ENCODE measurements around the gene NCBP1.

NCBP1 gene

GRCh38 chr9:97592126-97592525 lies 41.5 kb upstream of the NCBP1 start:
- WGBS, 2 donors (ENCODE audit: extremely low coverage in 2 of 2, insufficient read length in 2 of 2, insufficient replicate concordance in 1 of 2): no CpG with 5 or more reads among the region's 1 CpG
- H3K18ac ChIP-seq (ENCODE audit: low read length): no peak overlapping the region

GRCh38 chr9:97593960-97594359 lies 39.7 kb upstream of the NCBP1 start:
- Histone ChIP-seq H3K4me2 (ENCODE audit: insufficient read depth, low read length, poor library complexity, severe bottlenecking) (no peak overlapping the region), H2AFZ (ENCODE audit: low read length) (no peak overlapping the region), H4K8ac (ENCODE audit: low read depth, low read length) (no peak overlapping the region), H3K4ac (ENCODE audit: low read length) (no peak overlapping the region), H3K27me3 (ENCODE audit: control insufficient read depth in 3 of 3, insufficient read depth in 3 of 3, low read depth in 1 of 3, low read length in 3 of 3) (peaks cover 0 to 8% (median 3%) of the 10 kb centered on the region in 3 experiments), H3K9me3 (replicated peaks in 1 of 2; ENCODE audit: control insufficient read depth in 2 of 2, insufficient read depth in 1 of 2, low read depth in 1 of 2, low read length in 2 of 2) (no peaks in the 10 kb centered on the region), H3K9ac (ENCODE audit: low read depth, low read length, poor library complexity) (no peak overlapping the region), H3K36me3 (replicated peaks in 1 of 2; ENCODE audit: control insufficient read depth in 2 of 2, insufficient read depth in 2 of 2, low read length in 2 of 2) (no peaks in the 10 kb centered on the region), H4K91ac (ENCODE audit: low read depth, low read length, poor library complexity) (no peak overlapping the region), H3K23ac (ENCODE audit: low read depth, low read length, poor library complexity) (no peak overlapping the region), H3K14ac (ENCODE audit: low read length) (no peak overlapping the region), H2BK15ac (ENCODE audit: low read length) (no peak overlapping the region), H2BK120ac (ENCODE audit: low read depth, low read length) (no peak overlapping the region), H2BK5ac (ENCODE audit: low read length) (no peak overlapping the region), H2BK12ac (ENCODE audit: low read length) (no peak overlapping the region), H2AK5ac (ENCODE audit: low read depth, low read length) (no peak overlapping the region), H3K79me1 (ENCODE audit: low read depth, low read length) (peaks cover 2% of the 10 kb centered on the region), H3K4me1 (ENCODE audit: control insufficient read depth in 2 of 2, insufficient read depth in 1 of 2, low read depth in 1 of 2, low read length in 2 of 2) (peaks cover 0 to 2% of the 10 kb centered on the region in 2 donors), H3K4me3 (ENCODE audit: low read length in 2 of 2) (no peak overlapping the region), H3K18ac (ENCODE audit: low read length) (no peak overlapping the region), H3K27ac (replicated peaks; ENCODE audit: low read length) (no peak overlapping the region)
- no CpG with 5 or more reads among the region's 4 CpGs for WGBS, 2 donors (ENCODE audit: extremely low coverage in 2 of 2, insufficient read length in 2 of 2, insufficient replicate concordance in 1 of 2)
- DNase-seq (ENCODE audit: low spot score): no peak

More at GRCh38 chr9:97592126-97592525, 41.5 kb upstream of the NCBP1 start:
- H4K91ac ChIP-seq (ENCODE audit: low read depth, low read length, poor library complexity): no peak overlapping the region
- H3K9ac ChIP-seq (ENCODE audit: low read depth, low read length, poor library complexity): no peak overlapping the region
- no peak for DNase-seq (ENCODE audit: low spot score)
- H2BK12ac ChIP-seq (ENCODE audit: low read length): no peak overlapping the region
- H2BK5ac ChIP-seq (ENCODE audit: low read length): no peak overlapping the region
- no peak overlapping the region for H2AFZ ChIP-seq (ENCODE audit: low read length)
- H2BK120ac ChIP-seq (ENCODE audit: low read depth, low read length): no peak overlapping the region
- H3K36me3 ChIP-seq (replicated peaks in 1 of 2; ENCODE audit: control insufficient read depth in 2 of 2, insufficient read depth in 2 of 2, low read length in 2 of 2): no peaks in the 10 kb centered on the region
- no peak overlapping the region for H3K27ac ChIP-seq (replicated peaks; ENCODE audit: low read length)
- H3K14ac ChIP-seq (ENCODE audit: low read length): no peak overlapping the region
- peaks cover 0 to 8% (median 3%) of the 10 kb centered on the region in 3 experiments for H3K27me3 ChIP-seq (ENCODE audit: control insufficient read depth in 3 of 3, insufficient read depth in 3 of 3, low read depth in 1 of 3, low read length in 3 of 3)
- H2AK5ac ChIP-seq (ENCODE audit: low read depth, low read length): no peak overlapping the region
- H3K4me1 ChIP-seq (ENCODE audit: control insufficient read depth in 2 of 2, insufficient read depth in 1 of 2, low read depth in 1 of 2, low read length in 2 of 2): peaks cover 0 to 2% of the 10 kb centered on the region in 2 donors
- H3K79me1 ChIP-seq (ENCODE audit: low read depth, low read length): peaks cover 2% of the 10 kb centered on the region
- H3K4ac ChIP-seq (ENCODE audit: low read length): no peak overlapping the region
- H2BK15ac ChIP-seq (ENCODE audit: low read length): no peak overlapping the region
- no peak overlapping the region for H3K23ac ChIP-seq (ENCODE audit: low read depth, low read length, poor library complexity)
- no peak overlapping the region for H3K4me3 ChIP-seq (ENCODE audit: low read length in 2 of 2)
- H3K4me2 ChIP-seq (ENCODE audit: insufficient read depth, low read length, poor library complexity, severe bottlenecking): no peak overlapping the region
- H3K9me3 ChIP-seq (replicated peaks in 1 of 2; ENCODE audit: control insufficient read depth in 2 of 2, insufficient read depth in 1 of 2, low read depth in 1 of 2, low read length in 2 of 2): peaks cover 0 to 3% of the 10 kb centered on the region in 2 donors
- no peak overlapping the region for H4K8ac ChIP-seq (ENCODE audit: low read depth, low read length)

- no peak for DNase-seq (ENCODE audit: low spot score)
- H2BK5ac ChIP-seq (ENCODE audit: low read length): no peak overlapping the region
Measured at GRCh38 chr9:97594381-97594921, 39.2 kb upstream of the NCBP1 start.

GRCh38 chr9:97596906-97597305 lies 36.7 kb upstream of the NCBP1 start:
- Histone ChIP-seq H2BK120ac (ENCODE audit: low read depth, low read length) (no peak overlapping the region), H3K9ac (ENCODE audit: low read depth, low read length, poor library complexity) (no peak overlapping the region), H3K79me1 (ENCODE audit: low read depth, low read length) (peaks cover 2% of the 10 kb centered on the region), H3K9me3 (replicated peaks in 1 of 2; ENCODE audit: control insufficient read depth in 2 of 2, insufficient read depth in 1 of 2, low read depth in 1 of 2, low read length in 2 of 2) (no peaks in the 10 kb centered on the region), H2BK15ac (ENCODE audit: low read length) (no peak overlapping the region), H3K27ac (replicated peaks; ENCODE audit: low read length) (no peak overlapping the region), H3K4me2 (ENCODE audit: insufficient read depth, low read length, poor library complexity, severe bottlenecking) (no peak overlapping the region), H3K36me3 (replicated peaks in 1 of 2; ENCODE audit: control insufficient read depth in 2 of 2, insufficient read depth in 2 of 2, low read length in 2 of 2) (peaks cover 14 to 27% of the 10 kb centered on the region in 2 donors), H4K91ac (ENCODE audit: low read depth, low read length, poor library complexity) (no peak overlapping the region), H3K4me3 (ENCODE audit: low read length in 2 of 2) (no peak overlapping the region), H3K14ac (ENCODE audit: low read length) (no peak overlapping the region), H3K4ac (ENCODE audit: low read length) (no peak overlapping the region), H2AFZ (ENCODE audit: low read length) (no peak overlapping the region), H3K4me1 (ENCODE audit: control insufficient read depth in 2 of 2, insufficient read depth in 1 of 2, low read depth in 1 of 2, low read length in 2 of 2) (no peaks in the 10 kb centered on the region), H4K8ac (ENCODE audit: low read depth, low read length) (no peak overlapping the region), H3K27me3 (ENCODE audit: control insufficient read depth in 3 of 3, insufficient read depth in 3 of 3, low read depth in 1 of 3, low read length in 3 of 3) (peaks cover 0 to 4% (median 3%) of the 10 kb centered on the region in 3 experiments), H2BK5ac (ENCODE audit: low read length) (no peak overlapping the region), H3K18ac (ENCODE audit: low read length) (no peak overlapping the region), H3K23ac (ENCODE audit: low read depth, low read length, poor library complexity) (no peak overlapping the region), H2BK12ac (ENCODE audit: low read length) (no peak overlapping the region), H2AK5ac (ENCODE audit: low read depth, low read length) (no peak overlapping the region)
- WGBS, 2 donors (ENCODE audit: extremely low coverage in 2 of 2, insufficient read length in 2 of 2, insufficient replicate concordance in 1 of 2): no CpG with 5 or more reads among the region's 4 CpGs
- DNase-seq (ENCODE audit: low spot score): no peak

More at GRCh38 chr9:97594381-97594921, 39.2 kb upstream of the NCBP1 start:
- no CpG with 5 or more reads among the region's 11 CpGs for WGBS, 2 donors (ENCODE audit: extremely low coverage in 2 of 2, insufficient read length in 2 of 2, insufficient replicate concordance in 1 of 2)
- Histone ChIP-seq H2AK5ac (ENCODE audit: low read depth, low read length) (no peak overlapping the region), H2BK12ac (ENCODE audit: low read length) (no peak overlapping the region), H2AFZ (ENCODE audit: low read length) (peak overlapping the region; percentile 11), H2BK15ac (ENCODE audit: low read length) (no peak overlapping the region), H3K4ac (ENCODE audit: low read length) (no peak overlapping the region), H3K4me1 (ENCODE audit: control insufficient read depth in 2 of 2, insufficient read depth in 1 of 2, low read depth in 1 of 2, low read length in 2 of 2) (peaks cover 0 to 2% of the 10 kb centered on the region in 2 donors), H3K14ac (ENCODE audit: low read length) (no peak overlapping the region), H3K18ac (ENCODE audit: low read length) (no peak overlapping the region), H4K91ac (ENCODE audit: low read depth, low read length, poor library complexity) (no peak overlapping the region), H2BK120ac (ENCODE audit: low read depth, low read length) (no peak overlapping the region), H4K8ac (ENCODE audit: low read depth, low read length) (no peak overlapping the region), H3K27ac (replicated peaks; ENCODE audit: low read length) (no peak overlapping the region), H3K23ac (ENCODE audit: low read depth, low read length, poor library complexity) (peak overlapping the region; percentile 49), H3K79me1 (ENCODE audit: low read depth, low read length) (peaks cover 2% of the 10 kb centered on the region), H3K4me3 (ENCODE audit: low read length in 2 of 2) (no peak overlapping the region), H3K9me3 (replicated peaks in 1 of 2; ENCODE audit: control insufficient read depth in 2 of 2, insufficient read depth in 1 of 2, low read depth in 1 of 2, low read length in 2 of 2) (no peaks in the 10 kb centered on the region), H3K36me3 (replicated peaks in 1 of 2; ENCODE audit: control insufficient read depth in 2 of 2, insufficient read depth in 2 of 2, low read length in 2 of 2) (peaks cover 2 to 3% of the 10 kb centered on the region in 2 donors), H3K4me2 (ENCODE audit: insufficient read depth, low read length, poor library complexity, severe bottlenecking) (no peak overlapping the region), H3K9ac (ENCODE audit: low read depth, low read length, poor library complexity) (no peak overlapping the region), H3K27me3 (ENCODE audit: control insufficient read depth in 3 of 3, insufficient read depth in 3 of 3, low read depth in 1 of 3, low read length in 3 of 3) (peaks cover 0 to 8% (median 3%) of the 10 kb centered on the region in 3 experiments)
